ENCODE data around the gene HGFAC. TPM values are rescaled to one million over a fixed set of nuclear protein-coding genes. Genes with fewer than 3 reads are reported as not detected.
A peak's percentile ranks its signal among the peaks of the same experiment; 100 is the strongest.

The HGFAC gene
- total RNA-seq, 1 experiment from 2014 or later, result 0.20 TPM

DNA sequence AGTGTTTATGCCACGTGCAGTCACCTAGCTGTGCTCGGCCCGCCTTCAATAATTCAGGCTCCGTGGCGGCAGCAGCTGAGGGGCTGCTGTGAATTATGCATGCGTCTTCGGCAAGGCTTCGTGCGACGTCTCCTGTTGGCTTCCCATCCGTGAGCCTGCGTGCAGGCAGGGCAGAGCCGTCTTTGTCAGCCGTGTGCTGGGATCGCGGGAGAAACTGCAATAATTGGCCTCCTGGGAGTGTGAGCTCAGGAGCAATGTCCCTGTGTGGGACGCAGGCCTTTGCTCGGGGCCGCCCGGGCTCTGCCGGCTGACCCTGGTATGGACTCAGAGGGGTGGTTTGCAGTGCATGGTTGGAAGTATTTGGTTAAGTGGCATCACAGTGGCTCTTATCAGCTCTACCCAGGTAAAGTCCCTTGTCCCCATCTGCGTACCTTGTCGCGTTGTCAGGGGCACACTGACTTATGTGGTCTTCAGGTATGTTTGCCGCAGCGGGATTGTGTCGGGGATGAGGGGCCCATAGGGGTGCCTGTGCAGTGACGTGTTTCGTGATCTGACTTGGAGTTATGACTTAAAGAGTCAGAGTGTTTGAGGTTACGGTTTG, 34.5 kb upstream of the HGFAC start:
- no peak for DNase-seq (ENCODE audit: low spot score)
- CTCF ChIA-PET, result interaction anchor here (0.9 kb wide), 1 partner anchor 27 kb away, joined by 4 read pairs; no protein-coding TSS in a partner anchor

DNA sequence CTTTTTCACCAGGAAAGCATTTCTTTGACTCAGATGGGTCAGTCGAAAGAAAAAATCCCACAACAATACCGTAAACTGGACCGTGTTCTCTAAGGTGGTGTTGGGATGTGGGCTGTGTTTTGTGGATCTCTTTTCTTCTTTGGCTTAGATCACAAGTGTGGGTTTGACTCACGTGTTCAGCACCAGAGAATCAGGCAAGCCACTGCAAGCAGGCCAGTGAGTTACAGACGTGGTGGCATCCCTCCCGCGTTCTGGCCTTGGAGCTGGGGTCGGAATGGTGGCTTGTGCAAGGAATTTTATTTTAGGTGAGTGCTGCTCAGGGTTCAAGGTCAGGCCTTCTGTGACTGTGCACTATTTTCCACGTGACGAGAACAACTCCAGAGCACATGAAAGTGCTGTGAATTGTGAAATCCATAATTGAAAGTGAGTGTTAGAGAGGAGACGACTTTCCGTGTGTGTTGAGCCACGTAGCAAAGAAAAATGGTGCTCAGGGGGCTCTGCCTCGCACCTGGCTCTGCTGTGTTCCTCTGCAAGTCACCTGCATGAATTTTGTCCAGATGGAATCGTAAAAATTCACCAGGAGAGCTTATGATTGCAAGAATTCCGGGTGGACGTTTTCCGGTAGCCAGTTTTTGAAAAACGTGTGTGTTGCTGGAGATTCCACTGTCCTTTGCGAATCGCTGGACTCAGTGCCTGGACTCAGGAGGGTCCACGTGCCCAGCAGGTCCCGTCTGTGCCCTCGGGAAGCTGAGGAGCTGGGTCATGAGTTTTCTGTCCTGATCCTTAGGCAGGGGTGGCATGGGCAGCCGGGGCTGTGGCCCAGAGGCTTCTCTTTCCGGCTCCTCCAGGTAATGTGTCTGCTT, 33.6 kb upstream of the HGFAC start:
- CTCF ChIA-PET, result interaction anchor here (0.9 to 1.9 kb wide), 6 partner anchors 21 to 90 kb away, joined by 3 to 5 read pairs (median 4); no protein-coding TSS in a partner anchor
- DNase-seq (ENCODE audit: low spot score), result no peak
- POLR2A ChIA-PET, result no interaction called here
- Mint-ChIP-seq H3K9me3 (peaks cover 16% of the 10 kb centered on the region), H3K4me3 (no peak overlapping the region), H3K36me3 (peaks cover 12% of the 10 kb centered on the region), H3K27me3 (ENCODE audit: low read depth) (peaks cover 5% of the 10 kb centered on the region; the same call in 1 of the 2 replicates), H3K4me1 (peaks cover 10% of the 10 kb centered on the region; the same call in 1 of the 2 replicates), H3K27ac (peak overlapping the region; percentile 22; the same call in 1 of the 2 replicates)
- ATAC-seq, result no peak
- TF ChIP-seq GABPB1 (CRISPR knock-in tag; IDR thresholded peaks at IDR 0.05) (0 out of 2 replicates have a peak, but pooled peaks have one; percentile 34), NR3C1 (CRISPR knock-in tag; conservative IDR thresholded peaks at IDR 0.05; ENCODE audit: low read depth) (no peak)
- TF ChIP-seq, protein P1, sequence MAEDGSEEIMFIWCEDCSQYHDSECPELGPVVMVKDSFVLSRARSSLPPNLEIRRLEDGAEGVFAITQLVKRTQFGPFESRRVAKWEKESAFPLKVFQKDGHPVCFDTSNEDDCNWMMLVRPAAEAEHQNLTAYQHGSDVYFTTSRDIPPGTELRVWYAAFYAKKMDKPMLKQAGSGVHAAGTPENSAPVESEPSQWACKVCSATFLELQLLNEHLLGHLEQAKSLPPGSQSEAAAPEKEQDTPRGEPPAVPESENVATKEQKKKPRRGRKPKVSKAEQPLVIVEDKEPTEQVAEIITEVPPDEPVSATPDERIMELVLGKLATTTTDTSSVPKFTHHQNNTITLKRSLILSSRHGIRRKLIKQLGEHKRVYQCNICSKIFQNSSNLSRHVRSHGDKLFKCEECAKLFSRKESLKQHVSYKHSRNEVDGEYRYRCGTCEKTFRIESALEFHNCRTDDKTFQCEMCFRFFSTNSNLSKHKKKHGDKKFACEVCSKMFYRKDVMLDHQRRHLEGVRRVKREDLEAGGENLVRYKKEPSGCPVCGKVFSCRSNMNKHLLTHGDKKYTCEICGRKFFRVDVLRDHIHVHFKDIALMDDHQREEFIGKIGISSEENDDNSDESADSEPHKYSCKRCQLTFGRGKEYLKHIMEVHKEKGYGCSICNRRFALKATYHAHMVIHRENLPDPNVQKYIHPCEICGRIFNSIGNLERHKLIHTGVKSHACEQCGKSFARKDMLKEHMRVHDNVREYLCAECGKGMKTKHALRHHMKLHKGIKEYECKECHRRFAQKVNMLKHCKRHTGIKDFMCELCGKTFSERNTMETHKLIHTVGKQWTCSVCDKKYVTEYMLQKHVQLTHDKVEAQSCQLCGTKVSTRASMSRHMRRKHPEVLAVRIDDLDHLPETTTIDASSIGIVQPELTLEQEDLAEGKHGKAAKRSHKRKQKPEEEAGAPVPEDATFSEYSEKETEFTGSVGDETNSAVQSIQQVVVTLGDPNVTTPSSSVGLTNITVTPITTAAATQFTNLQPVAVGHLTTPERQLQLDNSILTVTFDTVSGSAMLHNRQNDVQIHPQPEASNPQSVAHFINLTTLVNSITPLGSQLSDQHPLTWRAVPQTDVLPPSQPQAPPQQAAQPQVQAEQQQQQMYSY (CRISPR knock-in tag; IDR thresholded peaks at IDR 0.05), result no peak

More for the DNA sequence above, 34.5 kb upstream of the HGFAC start:
- Mint-ChIP-seq H3K9me3 (peaks cover 16% of the 10 kb centered on the region), H3K27me3 (ENCODE audit: low read depth) (peaks cover 5% of the 10 kb centered on the region; the same call in 1 of the 2 replicates), H3K36me3 (peaks cover 14% of the 10 kb centered on the region), H3K27ac (peak overlapping the region; percentile 59), H3K4me1 (peaks cover 10% of the 10 kb centered on the region; the same call in 1 of the 2 replicates), H3K4me3 (no peak overlapping the region)
- ATAC-seq, result no peak
- TF ChIP-seq JUN (CRISPR knock-in tag; IDR thresholded peaks at IDR 0.05) (no peak), EMX1 (CRISPR knock-in tag; IDR thresholded peaks at IDR 0.05) (no peak), ESRRA (CRISPR knock-in tag; IDR thresholded peaks at IDR 0.05; ENCODE audit: borderline replicate concordance) (no peak), NFATC4 (CRISPR knock-in tag; IDR thresholded peaks at IDR 0.05) (no peak)
- POLR2A ChIA-PET, result no interaction called here

DNA sequence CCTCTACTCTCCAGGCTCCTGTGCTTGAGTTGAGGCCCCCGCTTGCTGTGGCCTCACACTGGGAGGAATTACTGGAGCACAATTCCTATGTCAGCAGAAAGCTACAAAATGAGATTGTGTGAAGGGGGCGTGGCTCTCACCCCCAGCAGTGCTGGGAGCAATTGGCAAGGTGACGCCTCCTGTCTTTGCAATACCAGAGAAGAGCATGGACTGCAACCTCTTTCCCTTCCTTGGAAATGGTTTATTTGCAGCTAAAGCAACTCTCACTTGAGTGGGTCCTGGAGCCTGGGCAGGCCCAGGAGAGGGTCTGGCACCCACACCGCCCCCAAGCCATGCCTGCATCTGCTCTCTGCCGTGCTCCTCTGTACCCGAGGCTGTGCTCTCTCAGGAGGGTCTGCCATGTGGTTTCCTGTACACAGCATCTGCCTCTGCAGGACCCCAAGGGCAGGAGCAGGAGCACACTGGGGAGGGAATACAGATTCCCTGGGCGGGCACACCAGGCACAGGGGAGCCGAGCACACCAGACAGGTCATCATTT, 32.9 kb upstream of the HGFAC start:
- no peak overlapping the region for H3K4me3 Mint-ChIP-seq
- CTCF ChIA-PET, result interaction anchor here (1.0 to 1.9 kb wide), 5 partner anchors 22 to 90 kb away, joined by 3 to 5 read pairs (median 3); no protein-coding TSS in a partner anchor
- peaks cover 10% of the 10 kb centered on the region for H3K36me3 Mint-ChIP-seq
- H3K9me3 Mint-ChIP-seq, result peaks cover 13% of the 10 kb centered on the region
- peaks cover 5% of the 10 kb centered on the region; the same call in 1 of the 2 replicates for H3K27me3 Mint-ChIP-seq (ENCODE audit: low read depth)
- peaks cover 10% of the 10 kb centered on the region; the same call in 1 of the 2 replicates for H3K4me1 Mint-ChIP-seq
- POLR2A ChIA-PET, result no interaction called here
- ATAC-seq (peak; percentile 28; the same call in 1 of the 2 replicates), DNase-seq (ENCODE audit: low spot score) (no peak)
- H3K27ac Mint-ChIP-seq, result no peak overlapping the region
- TF ChIP-seq ZNF263 (CRISPR knock-in tag; IDR thresholded peaks at IDR 0.05; ENCODE audit: low read depth) (no peak; the same call in 1 of the 2 replicates), CBFB (CRISPR knock-in tag; IDR thresholded peaks at IDR 0.05; ENCODE audit: low read depth) (no peak), NR2C2 (CRISPR knock-in tag; IDR thresholded peaks at IDR 0.05) (no peak), IRF2 (CRISPR knock-in tag; IDR thresholded peaks at IDR 0.05; ENCODE audit: borderline replicate concordance, low read depth) (no peak), TEAD4 (CRISPR knock-in tag; IDR thresholded peaks at IDR 0.05) (no peak)
- TF ChIP-seq, protein P2, sequence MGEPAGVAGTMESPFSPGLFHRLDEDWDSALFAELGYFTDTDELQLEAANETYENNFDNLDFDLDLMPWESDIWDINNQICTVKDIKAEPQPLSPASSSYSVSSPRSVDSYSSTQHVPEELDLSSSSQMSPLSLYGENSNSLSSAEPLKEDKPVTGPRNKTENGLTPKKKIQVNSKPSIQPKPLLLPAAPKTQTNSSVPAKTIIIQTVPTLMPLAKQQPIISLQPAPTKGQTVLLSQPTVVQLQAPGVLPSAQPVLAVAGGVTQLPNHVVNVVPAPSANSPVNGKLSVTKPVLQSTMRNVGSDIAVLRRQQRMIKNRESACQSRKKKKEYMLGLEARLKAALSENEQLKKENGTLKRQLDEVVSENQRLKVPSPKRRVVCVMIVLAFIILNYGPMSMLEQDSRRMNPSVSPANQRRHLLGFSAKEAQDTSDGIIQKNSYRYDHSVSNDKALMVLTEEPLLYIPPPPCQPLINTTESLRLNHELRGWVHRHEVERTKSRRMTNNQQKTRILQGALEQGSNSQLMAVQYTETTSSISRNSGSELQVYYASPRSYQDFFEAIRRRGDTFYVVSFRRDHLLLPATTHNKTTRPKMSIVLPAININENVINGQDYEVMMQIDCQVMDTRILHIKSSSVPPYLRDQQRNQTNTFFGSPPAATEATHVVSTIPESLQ (CRISPR knock-in tag; IDR thresholded peaks at IDR 0.05), result no peak
- TF ChIP-seq, protein P3, sequence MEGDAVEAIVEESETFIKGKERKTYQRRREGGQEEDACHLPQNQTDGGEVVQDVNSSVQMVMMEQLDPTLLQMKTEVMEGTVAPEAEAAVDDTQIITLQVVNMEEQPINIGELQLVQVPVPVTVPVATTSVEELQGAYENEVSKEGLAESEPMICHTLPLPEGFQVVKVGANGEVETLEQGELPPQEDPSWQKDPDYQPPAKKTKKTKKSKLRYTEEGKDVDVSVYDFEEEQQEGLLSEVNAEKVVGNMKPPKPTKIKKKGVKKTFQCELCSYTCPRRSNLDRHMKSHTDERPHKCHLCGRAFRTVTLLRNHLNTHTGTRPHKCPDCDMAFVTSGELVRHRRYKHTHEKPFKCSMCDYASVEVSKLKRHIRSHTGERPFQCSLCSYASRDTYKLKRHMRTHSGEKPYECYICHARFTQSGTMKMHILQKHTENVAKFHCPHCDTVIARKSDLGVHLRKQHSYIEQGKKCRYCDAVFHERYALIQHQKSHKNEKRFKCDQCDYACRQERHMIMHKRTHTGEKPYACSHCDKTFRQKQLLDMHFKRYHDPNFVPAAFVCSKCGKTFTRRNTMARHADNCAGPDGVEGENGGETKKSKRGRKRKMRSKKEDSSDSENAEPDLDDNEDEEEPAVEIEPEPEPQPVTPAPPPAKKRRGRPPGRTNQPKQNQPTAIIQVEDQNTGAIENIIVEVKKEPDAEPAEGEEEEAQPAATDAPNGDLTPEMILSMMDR (IDR thresholded peaks at IDR 0.05), result no peak
- TF ChIP-seq, protein P4, sequence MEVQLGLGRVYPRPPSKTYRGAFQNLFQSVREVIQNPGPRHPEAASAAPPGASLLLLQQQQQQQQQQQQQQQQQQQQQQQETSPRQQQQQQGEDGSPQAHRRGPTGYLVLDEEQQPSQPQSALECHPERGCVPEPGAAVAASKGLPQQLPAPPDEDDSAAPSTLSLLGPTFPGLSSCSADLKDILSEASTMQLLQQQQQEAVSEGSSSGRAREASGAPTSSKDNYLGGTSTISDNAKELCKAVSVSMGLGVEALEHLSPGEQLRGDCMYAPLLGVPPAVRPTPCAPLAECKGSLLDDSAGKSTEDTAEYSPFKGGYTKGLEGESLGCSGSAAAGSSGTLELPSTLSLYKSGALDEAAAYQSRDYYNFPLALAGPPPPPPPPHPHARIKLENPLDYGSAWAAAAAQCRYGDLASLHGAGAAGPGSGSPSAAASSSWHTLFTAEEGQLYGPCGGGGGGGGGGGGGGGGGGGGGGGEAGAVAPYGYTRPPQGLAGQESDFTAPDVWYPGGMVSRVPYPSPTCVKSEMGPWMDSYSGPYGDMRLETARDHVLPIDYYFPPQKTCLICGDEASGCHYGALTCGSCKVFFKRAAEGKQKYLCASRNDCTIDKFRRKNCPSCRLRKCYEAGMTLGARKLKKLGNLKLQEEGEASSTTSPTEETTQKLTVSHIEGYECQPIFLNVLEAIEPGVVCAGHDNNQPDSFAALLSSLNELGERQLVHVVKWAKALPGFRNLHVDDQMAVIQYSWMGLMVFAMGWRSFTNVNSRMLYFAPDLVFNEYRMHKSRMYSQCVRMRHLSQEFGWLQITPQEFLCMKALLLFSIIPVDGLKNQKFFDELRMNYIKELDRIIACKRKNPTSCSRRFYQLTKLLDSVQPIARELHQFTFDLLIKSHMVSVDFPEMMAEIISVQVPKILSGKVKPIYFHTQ (CRISPR knock-in tag; IDR thresholded peaks at IDR 0.05), result no peak
- TF ChIP-seq, protein P5, sequence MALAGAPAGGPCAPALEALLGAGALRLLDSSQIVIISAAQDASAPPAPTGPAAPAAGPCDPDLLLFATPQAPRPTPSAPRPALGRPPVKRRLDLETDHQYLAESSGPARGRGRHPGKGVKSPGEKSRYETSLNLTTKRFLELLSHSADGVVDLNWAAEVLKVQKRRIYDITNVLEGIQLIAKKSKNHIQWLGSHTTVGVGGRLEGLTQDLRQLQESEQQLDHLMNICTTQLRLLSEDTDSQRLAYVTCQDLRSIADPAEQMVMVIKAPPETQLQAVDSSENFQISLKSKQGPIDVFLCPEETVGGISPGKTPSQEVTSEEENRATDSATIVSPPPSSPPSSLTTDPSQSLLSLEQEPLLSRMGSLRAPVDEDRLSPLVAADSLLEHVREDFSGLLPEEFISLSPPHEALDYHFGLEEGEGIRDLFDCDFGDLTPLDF (CRISPR knock-in tag; IDR thresholded peaks at IDR 0.05), result no peak

Data from WTC11 (cell line).